Duodenal mucosa (tissue), 2 donors: ENCODE data around the gene PARVA.

Experiments used
- H3K27ac ChIP-seq: one replicate; pipeline ENCODE4 v1.7.0; 2013; ENCODE audit warnings: low read depth, low read length
- H3K27me3 ChIP-seq, 2 donors: one replicate each; pipeline ENCODE4 v1.7.0; 2013; ENCODE audit warnings: low read length in 2 of 2, control low read depth in 1 of 2; ENCODE audit not compliant: insufficient read depth in 2 of 2, control insufficient read depth in 1 of 2
- H3K36me3 ChIP-seq, 2 donors: one replicate each; pipeline ENCODE4 v1.7.0; 2013; ENCODE audit warnings: low read length in 2 of 2, control low read depth in 1 of 2; ENCODE audit not compliant: insufficient read depth in 2 of 2, control insufficient read depth in 1 of 2
- H3K4me1 ChIP-seq, 2 donors: one replicate each; pipeline ENCODE4 v1.7.0; 2013; ENCODE audit warnings: low read length in 2 of 2, control low read depth in 1 of 2; ENCODE audit not compliant: insufficient read depth in 2 of 2, control insufficient read depth in 1 of 2
- H3K4me3 ChIP-seq, 2 donors: one replicate each; pipeline ENCODE4 v1.7.0; 2013; ENCODE audit warnings: low read length in 2 of 2, low read depth in 1 of 2
- H3K9ac ChIP-seq, 2 donors: one replicate each; pipeline ENCODE4 v1.7.0; 2013; ENCODE audit warnings: low read length in 2 of 2, low read depth in 1 of 2
- H3K9me3 ChIP-seq, 2 donors: one replicate each; pipeline ENCODE4 v1.7.0; 2013; ENCODE audit warnings: low read length in 2 of 2, control low read depth in 1 of 2; ENCODE audit not compliant: control insufficient read depth in 1 of 2

Gene PARVA

GRCh38 chr11:12441231-12441861 lies 64.0 kb downstream of the PARVA start:
- Histone ChIP-seq H3K27ac (no peak overlapping the region), H3K4me1 (peaks cover 10 to 14% of the 10 kb centered on the region in 2 donors), H3K4me3 (no peak overlapping the region), H3K9ac (no peak overlapping the region), H3K27me3 (no peaks in the 10 kb centered on the region), H3K36me3 (peaks cover 0 to 2% of the 10 kb centered on the region in 2 donors), H3K9me3 (no peaks in the 10 kb centered on the region)

DNA sequence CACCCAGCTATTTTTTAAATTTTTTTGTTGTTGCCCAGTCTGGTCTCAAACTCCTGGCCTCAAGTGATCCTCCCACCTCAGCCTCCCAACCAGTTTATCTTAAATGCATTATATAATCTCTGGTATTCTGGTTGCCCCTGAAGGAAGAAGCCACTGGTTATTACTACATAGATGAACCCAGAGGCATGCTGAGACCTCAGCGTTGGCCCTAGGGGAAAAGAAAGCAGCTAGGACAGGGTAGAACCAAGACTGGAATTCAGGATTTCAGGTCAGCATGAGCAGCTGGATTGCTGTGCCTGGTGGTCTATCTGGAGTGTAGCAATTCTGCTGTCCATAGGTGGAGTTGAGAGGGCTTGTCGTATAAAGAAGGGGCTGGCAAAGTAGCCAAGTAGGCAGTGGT lies 67.2 kb downstream of the PARVA start:
- Histone ChIP-seq H3K27ac (no peak overlapping the region), H3K4me3 (no peak overlapping the region), H3K9ac (no peak overlapping the region), H3K9me3 (no peaks in the 10 kb centered on the region), H3K27me3 (no peaks in the 10 kb centered on the region), H3K4me1 (peaks cover 5 to 9% of the 10 kb centered on the region in 2 donors), H3K36me3 (no peaks in the 10 kb centered on the region)

- H3K27ac ChIP-seq, result no peak overlapping the region
- H3K4me1 ChIP-seq, result peaks cover under 1 to 5% of the 10 kb centered on the region in 2 donors
- H3K36me3 ChIP-seq, result no peaks in the 10 kb centered on the region
- no peaks in the 10 kb centered on the region for H3K27me3 ChIP-seq
- H3K9ac ChIP-seq, result no peak overlapping the region
- H3K9me3 ChIP-seq, result no peaks in the 10 kb centered on the region
- no peak overlapping the region for H3K4me3 ChIP-seq
These were observed 67.6 kb downstream of the PARVA start for GRCh38 chr11:12445001-12445400.

- no peaks in the 10 kb centered on the region for H3K9me3 ChIP-seq
- no peaks in the 10 kb centered on the region for H3K4me1 ChIP-seq
- no peak overlapping the region for H3K9ac ChIP-seq
- H3K36me3 ChIP-seq, result no peaks in the 10 kb centered on the region
- H3K27ac ChIP-seq, result no peak overlapping the region
- H3K27me3 ChIP-seq, result no peaks in the 10 kb centered on the region
- no peak overlapping the region for H3K4me3 ChIP-seq
These were observed 69.5 kb downstream of the PARVA start for GRCh38 chr11:12446863-12447262.

DNA sequence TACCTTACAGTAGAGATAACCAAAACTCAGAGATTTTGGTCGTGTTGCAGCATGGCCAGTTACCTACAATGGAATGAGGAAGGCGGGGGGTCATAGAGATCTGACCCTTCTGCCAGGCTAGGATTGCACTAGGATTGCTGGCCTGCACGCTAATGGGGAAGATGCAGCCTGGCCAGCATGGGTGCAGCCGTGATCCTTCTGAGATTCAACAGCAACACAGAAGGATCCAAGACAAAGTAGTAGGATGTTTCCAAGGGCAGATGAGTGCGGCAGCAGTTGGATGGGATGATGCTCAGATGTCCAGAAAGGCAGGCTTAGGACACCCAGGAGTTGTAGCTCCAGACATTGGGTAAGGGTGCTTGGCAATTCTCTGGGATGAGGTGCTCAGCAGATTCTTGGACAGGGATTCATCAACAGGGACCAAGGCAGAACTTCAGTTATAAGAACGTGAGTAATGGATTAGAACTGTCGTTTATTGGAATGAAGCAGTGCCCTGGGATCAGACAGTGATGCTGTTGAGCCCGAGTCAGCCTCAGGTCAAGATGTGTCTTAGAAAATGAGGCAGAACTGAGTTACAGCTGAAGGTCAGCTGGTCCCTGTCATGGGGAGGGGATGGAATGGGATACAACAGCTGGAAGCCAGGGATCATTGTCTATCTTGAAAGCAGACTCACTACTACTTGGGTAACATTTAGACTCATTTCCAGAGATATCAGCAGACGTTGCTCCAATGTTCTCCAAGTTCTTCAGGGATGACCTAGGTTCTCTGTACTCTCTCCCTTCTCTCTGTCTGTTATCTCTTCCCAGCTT lies 71.0 kb downstream of the PARVA start:
- Histone ChIP-seq H3K4me1 (no peaks in the 10 kb centered on the region), H3K27me3 (no peaks in the 10 kb centered on the region), H3K9ac (no peak overlapping the region), H3K36me3 (no peaks in the 10 kb centered on the region), H3K9me3 (no peaks in the 10 kb centered on the region), H3K27ac (no peak overlapping the region), H3K4me3 (no peak overlapping the region)

- Histone ChIP-seq H3K27me3 (no peaks in the 10 kb centered on the region), H3K4me1 (peaks cover 0 to 5% of the 10 kb centered on the region in 2 donors), H3K9ac (no peak overlapping the region), H3K4me3 (no peak overlapping the region), H3K9me3 (no peaks in the 10 kb centered on the region), H3K27ac (no peak overlapping the region), H3K36me3 (no peaks in the 10 kb centered on the region)
These were observed 72.8 kb downstream of the PARVA start for GRCh38 chr11:12449961-12450715.

GRCh38 chr11:12451179-12451814 lies 73.9 kb downstream of the PARVA start:
- H3K4me1 ChIP-seq, result peaks cover 0 to 5% of the 10 kb centered on the region in 2 donors
- H3K4me3 ChIP-seq, result no peak overlapping the region
- no peaks in the 10 kb centered on the region for H3K9me3 ChIP-seq
- H3K36me3 ChIP-seq, result no peaks in the 10 kb centered on the region
- no peak overlapping the region for H3K27ac ChIP-seq
- no peaks in the 10 kb centered on the region for H3K27me3 ChIP-seq
- no peak overlapping the region for H3K9ac ChIP-seq

DNA sequence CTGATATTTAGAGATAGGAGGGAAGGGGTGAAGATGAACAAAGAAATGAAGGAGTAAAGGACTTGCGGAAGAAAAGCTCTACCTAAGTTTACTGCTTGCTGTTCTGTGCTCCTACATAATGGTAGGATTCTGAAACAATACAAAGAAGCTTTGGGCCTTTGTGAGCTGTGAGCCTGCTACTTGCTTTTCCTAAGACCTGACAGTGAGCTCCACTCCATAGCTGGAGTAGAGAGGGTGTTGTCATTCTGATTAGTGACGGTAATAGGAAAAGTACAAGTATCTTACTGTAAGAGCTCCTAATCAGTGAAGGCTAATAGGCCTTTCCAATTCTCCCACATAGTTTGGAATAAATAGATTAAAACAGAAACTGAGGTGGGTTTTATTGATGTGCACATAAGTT lies 75.9 kb downstream of the PARVA start:
- Histone ChIP-seq H3K9me3 (no peaks in the 10 kb centered on the region), H3K27me3 (no peaks in the 10 kb centered on the region), H3K36me3 (no peaks in the 10 kb centered on the region), H3K4me1 (peaks cover 0 to 7% of the 10 kb centered on the region in 2 donors), H3K9ac (no peak overlapping the region), H3K4me3 (no peak overlapping the region), H3K27ac (no peak overlapping the region)

- no peaks in the 10 kb centered on the region for H3K27me3 ChIP-seq
- H3K9me3 ChIP-seq, result no peaks in the 10 kb centered on the region
- H3K9ac ChIP-seq, result no peak overlapping the region
- H3K27ac ChIP-seq, result no peak overlapping the region
- no peaks in the 10 kb centered on the region for H3K36me3 ChIP-seq
- no peak overlapping the region for H3K4me3 ChIP-seq
- peaks cover 0 to 10% of the 10 kb centered on the region in 2 donors for H3K4me1 ChIP-seq
These were observed 77.4 kb downstream of the PARVA start for GRCh38 chr11:12454782-12455181.

DNA sequence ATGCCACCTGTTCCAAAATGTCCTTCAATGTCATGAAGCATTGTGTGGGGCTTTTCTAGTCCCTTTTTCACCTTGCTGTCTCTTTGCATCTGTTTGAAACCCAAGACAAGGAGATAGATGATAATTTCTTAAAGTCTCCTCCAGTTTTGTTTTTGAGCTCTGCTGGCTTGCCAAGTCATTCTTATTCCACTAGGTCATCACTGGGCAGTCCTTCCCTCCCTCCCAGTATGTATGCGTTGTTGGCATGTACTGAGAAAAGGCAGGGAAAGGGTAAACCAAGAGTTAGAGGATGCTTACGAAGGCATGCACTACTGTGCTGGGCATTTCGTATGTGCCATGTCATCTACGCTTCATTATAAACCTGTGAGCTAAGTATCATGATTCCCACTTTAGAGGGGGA lies 78.6 kb downstream of the PARVA start:
- Histone ChIP-seq H3K27ac (no peak overlapping the region), H3K4me3 (no peak overlapping the region), H3K9me3 (no peaks in the 10 kb centered on the region), H3K36me3 (no peaks in the 10 kb centered on the region), H3K4me1 (peaks cover 0 to 10% of the 10 kb centered on the region in 2 donors), H3K9ac (no peak overlapping the region), H3K27me3 (no peaks in the 10 kb centered on the region)
